Spleen (tissue), 7 donors: ENCODE results near the gene PTPRT.

ENCODE experiments used
- CTCF ChIP-seq, 11 experiments: fragments of 200-600 bp in 7 of 11; fragments of 450-650 bp in 4 of 11; sonication (generic) in 4 of 11; IDR thresholded peaks in 8 of 11; conservative IDR thresholded peaks in 3 of 11; 1 replicate in 7 of 11; 2 replicates in 4 of 11; pipeline versions ENCODE4 v1.4.0 to v1.8.0; 2016 to 2021; ENCODE audit warnings: antibody characterized with exemption in 11 of 11, inconsistent platforms in 4 of 11, mild to moderate bottlenecking in 1 of 11
- POLR2A ChIP-seq, 3 donors: fragments of 450-650 bp; IDR thresholded peaks; one replicate each; pipeline ENCODE4 v1.5.1; 2017; ENCODE audit warnings: antibody characterized with exemption in 3 of 3, mild to moderate bottlenecking in 1 of 3
- POLR2AphosphoS5 ChIP-seq, 3 donors: sonication (generic); formaldehyde crosslinking; IDR thresholded peaks; one replicate each; pipeline ENCODE4 v1.5.1; 2017; ENCODE audit warnings: antibody characterized with exemption in 3 of 3
- donor health status: DM: no; HTN: no; CAD: no; lungs with moderate emphysema.
- donor health status: DM: no; HTN: no; CAD: no.
- donor health status: DM: no; HTN: no; CAD: no.

GRCh38 chr20:42380287-42380686 is 809.4 kb downstream of the PTPRT start:
- no peak for TF ChIP-seq CTCF (IDR thresholded peaks at IDR 0.05 in 8 of 11, conservative IDR thresholded peaks at IDR 0.05 in 3 of 11)
- TF ChIP-seq POLR2AphosphoS5 (IDR thresholded peaks at IDR 0.05), result no peak
- no peak for TF ChIP-seq POLR2A (IDR thresholded peaks at IDR 0.05)
